Measurements from ENCODE around the gene TRAPPC3. TPM values are rescaled to one million over a fixed set of nuclear protein-coding genes. Genes with fewer than 3 reads are reported as not detected.
"Not testable (repeated sequence)": the region's sequence is repeated elsewhere in the genome, so short reads cannot be mapped to it uniquely, and the experiment has no call there.

TRAPPC3 gene
- polyA plus RNA-seq: 145 to 173 TPM (median 169 TPM) in 3 replicates
- 97.0 TPM for polyA plus RNA-seq (2011; ENCODE audit: low read depth)
- 145 and 218 TPM in 2 replicates for polyA plus RNA-seq (2011; cell fraction: cytosol; rRNA removed)
- 115 TPM in 2 replicates for polyA plus RNA-seq (2011; cell fraction: nucleus; rRNA removed)
- polyA plus RNA-seq (2012; ENCODE audit: low replicate concordance): 105 and 147 TPM in 2 replicates
- polyA minus RNA-seq: 18.6 to 56.0 TPM (median 55.2 TPM) in 3 replicates
- 210 TPM for polyA minus RNA-seq (2011; cell fraction: cytosol; rRNA and poly(A)+ RNA removed)
- 24.0 and 30.9 TPM in 2 replicates for polyA minus RNA-seq (2011; cell fraction: nucleus; rRNA and poly(A)+ RNA removed)

DNA sequence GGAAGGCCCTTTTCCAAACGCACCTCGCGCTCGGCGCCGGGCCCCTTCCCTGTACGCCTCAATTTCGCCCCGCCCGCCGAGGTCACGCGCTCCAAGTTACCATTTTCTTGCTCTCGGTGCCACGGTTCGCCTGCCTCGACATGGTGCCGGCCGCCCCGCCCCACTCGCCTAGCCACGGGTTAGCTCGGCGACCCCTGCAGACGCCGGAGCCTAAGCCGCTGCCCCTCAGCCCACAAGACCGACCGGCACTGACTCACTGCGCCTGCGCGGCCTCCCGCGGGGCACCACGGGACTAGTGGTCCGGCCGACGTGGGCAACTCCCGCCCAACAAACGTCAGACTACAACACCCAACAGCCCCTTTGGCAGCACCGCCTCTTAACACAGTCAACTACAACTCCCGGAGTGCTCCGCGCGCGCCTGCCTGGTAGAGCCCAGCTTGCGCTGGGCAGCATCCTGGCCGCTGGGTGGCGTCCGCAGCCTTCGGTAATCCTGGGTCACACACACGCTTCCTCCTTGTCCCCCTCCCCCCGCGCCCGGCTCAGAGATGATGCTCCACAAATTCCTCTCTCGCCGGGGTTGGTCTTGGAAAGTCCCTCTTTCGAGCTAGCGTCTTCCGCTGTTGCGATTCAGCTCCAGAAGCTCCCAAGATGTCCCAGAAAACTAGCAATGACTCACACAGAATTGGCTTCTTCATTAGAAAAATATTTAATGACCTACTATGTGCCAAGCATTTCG, at the start of gene TRAPPC3:
Gene TRAPPC3, minus strand, starts transcription at position 250 of the 736 bp plus-strand sequence. Its CDS starts 108 bp downstream, at position 142.
- peaks cover 7 to 8% of the 10 kb centered on the region in 2 experiments for H3K36me3 ChIP-seq (ENCODE audit: control insufficient read depth in 2 of 2, extremely low read depth in 1 of 2, insufficient read depth in 2 of 2, low read length in 2 of 2)
- peaks cover 39% of the 10 kb centered on the region for H3K79me2 ChIP-seq (ENCODE audit: control insufficient read depth, insufficient read depth, low read length)
- H4K20me1 ChIP-seq (ENCODE audit: control insufficient read depth, extremely low read depth, insufficient read depth, low read length): no peaks in the 10 kb centered on the region
- H3K4me1 ChIP-seq (ENCODE audit: control insufficient read depth, extremely low read depth, insufficient read depth, low read length): peaks cover 31% of the 10 kb centered on the region
- H3K27me3 ChIP-seq (ENCODE audit: control insufficient read depth, extremely low read depth, insufficient read depth, low read length): no peaks in the 10 kb centered on the region
- H3K4me3 ChIP-seq (ENCODE audit: control insufficient read depth in 2 of 3, extremely low read depth in 1 of 3, insufficient read depth in 2 of 3, low read depth in 1 of 3, low read length in 3 of 3): peak within 1 kb of the TSS; percentile 77 to 87 (median 85)
- peak within 1 kb of the TSS; percentile 98 for H3K9ac ChIP-seq (ENCODE audit: control insufficient read depth, extremely low read depth, insufficient read depth, low read length)
- no peaks in the 10 kb centered on the region for H3K9me3 ChIP-seq (ENCODE audit: control insufficient read depth, low read depth, low read length)
- DNase-seq (ENCODE audit: low read depth, low spot score) (peak; percentile 99), FAIRE-seq (peak; percentile 62)
- H2AFZ ChIP-seq (ENCODE audit: control insufficient read depth, low read length): peak within 1 kb of the TSS; percentile 68
- TF ChIP-seq EZH2 (IDR thresholded peaks at IDR 0.05; ENCODE audit: low read length): no peak
- TF ChIP-seq, protein P1, sequence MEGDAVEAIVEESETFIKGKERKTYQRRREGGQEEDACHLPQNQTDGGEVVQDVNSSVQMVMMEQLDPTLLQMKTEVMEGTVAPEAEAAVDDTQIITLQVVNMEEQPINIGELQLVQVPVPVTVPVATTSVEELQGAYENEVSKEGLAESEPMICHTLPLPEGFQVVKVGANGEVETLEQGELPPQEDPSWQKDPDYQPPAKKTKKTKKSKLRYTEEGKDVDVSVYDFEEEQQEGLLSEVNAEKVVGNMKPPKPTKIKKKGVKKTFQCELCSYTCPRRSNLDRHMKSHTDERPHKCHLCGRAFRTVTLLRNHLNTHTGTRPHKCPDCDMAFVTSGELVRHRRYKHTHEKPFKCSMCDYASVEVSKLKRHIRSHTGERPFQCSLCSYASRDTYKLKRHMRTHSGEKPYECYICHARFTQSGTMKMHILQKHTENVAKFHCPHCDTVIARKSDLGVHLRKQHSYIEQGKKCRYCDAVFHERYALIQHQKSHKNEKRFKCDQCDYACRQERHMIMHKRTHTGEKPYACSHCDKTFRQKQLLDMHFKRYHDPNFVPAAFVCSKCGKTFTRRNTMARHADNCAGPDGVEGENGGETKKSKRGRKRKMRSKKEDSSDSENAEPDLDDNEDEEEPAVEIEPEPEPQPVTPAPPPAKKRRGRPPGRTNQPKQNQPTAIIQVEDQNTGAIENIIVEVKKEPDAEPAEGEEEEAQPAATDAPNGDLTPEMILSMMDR (optimal IDR thresholded peaks at IDR 0.05 in 1 of 3, IDR thresholded peaks at IDR 0.05 in 1 of 3, conservative IDR thresholded peaks at IDR 0.05 in 1 of 3; ENCODE audit: extremely low read depth in 1 of 3, insufficient read depth in 2 of 3, low read length in 3 of 3): peak; percentile 95 to 99 (median 98)
- peak within 1 kb of the TSS; percentile 92 for H3K4me2 ChIP-seq (ENCODE audit: control insufficient read depth, extremely low read depth, insufficient read depth, low read depth, low read length)
- H3K27ac ChIP-seq (ENCODE audit: control insufficient read depth, insufficient read depth, low read length): peak within 1 kb of the TSS; percentile 99
- dilution Hi-C loops (cut with MboI; ENCODE audit: extremely low pct_ligation_motif_present, low sequenced_read_pairs): no loop called here
- H3K9me1 ChIP-seq (ENCODE audit: control insufficient read depth, extremely low read depth, insufficient read depth, low read length): no peaks in the 10 kb centered on the region

GRCh38 chr1:36198641-36199040, 49.4 kb upstream of the TRAPPC3 start:
- dilution Hi-C loops (cut with MboI; ENCODE audit: extremely low pct_ligation_motif_present, low sequenced_read_pairs): no loop called here
- no peaks in the 10 kb centered on the region for H3K27me3 ChIP-seq (ENCODE audit: control insufficient read depth, extremely low read depth, insufficient read depth, low read length)
- no peak overlapping the region for H3K9ac ChIP-seq (ENCODE audit: control insufficient read depth, extremely low read depth, insufficient read depth, low read length)
- H3K79me2 ChIP-seq (ENCODE audit: control insufficient read depth, insufficient read depth, low read length): no peaks in the 10 kb centered on the region
- H3K4me1 ChIP-seq (ENCODE audit: control insufficient read depth, extremely low read depth, insufficient read depth, low read length): peaks cover 17% of the 10 kb centered on the region
- DNase-seq (ENCODE audit: low read depth, low spot score) (no peak), FAIRE-seq (no peak)
- no peak for TF ChIP-seq EZH2 (IDR thresholded peaks at IDR 0.05; ENCODE audit: low read length)
- TF ChIP-seq, protein P1 (optimal IDR thresholded peaks at IDR 0.05 in 1 of 3, IDR thresholded peaks at IDR 0.05 in 1 of 3, conservative IDR thresholded peaks at IDR 0.05 in 1 of 3; ENCODE audit: extremely low read depth in 1 of 3, insufficient read depth in 2 of 3, low read length in 3 of 3): no peak
- H3K4me2 ChIP-seq (ENCODE audit: control insufficient read depth, extremely low read depth, insufficient read depth, low read depth, low read length): no peak overlapping the region
- H3K4me3 ChIP-seq (ENCODE audit: control insufficient read depth in 2 of 3, extremely low read depth in 1 of 3, insufficient read depth in 2 of 3, low read depth in 1 of 3, low read length in 3 of 3): no peak overlapping the region
- H2AFZ ChIP-seq (ENCODE audit: control insufficient read depth, low read length): no peak overlapping the region
- no peaks in the 10 kb centered on the region for H4K20me1 ChIP-seq (ENCODE audit: control insufficient read depth, extremely low read depth, insufficient read depth, low read length)
- H3K36me3 ChIP-seq (ENCODE audit: control insufficient read depth in 2 of 2, extremely low read depth in 1 of 2, insufficient read depth in 2 of 2, low read length in 2 of 2): no peaks in the 10 kb centered on the region
- H3K27ac ChIP-seq (ENCODE audit: control insufficient read depth, insufficient read depth, low read length): no peak overlapping the region
- no peaks in the 10 kb centered on the region for H3K9me3 ChIP-seq (ENCODE audit: control insufficient read depth, low read depth, low read length)
- H3K9me1 ChIP-seq (ENCODE audit: control insufficient read depth, extremely low read depth, insufficient read depth, low read length): no peaks in the 10 kb centered on the region

DNA sequence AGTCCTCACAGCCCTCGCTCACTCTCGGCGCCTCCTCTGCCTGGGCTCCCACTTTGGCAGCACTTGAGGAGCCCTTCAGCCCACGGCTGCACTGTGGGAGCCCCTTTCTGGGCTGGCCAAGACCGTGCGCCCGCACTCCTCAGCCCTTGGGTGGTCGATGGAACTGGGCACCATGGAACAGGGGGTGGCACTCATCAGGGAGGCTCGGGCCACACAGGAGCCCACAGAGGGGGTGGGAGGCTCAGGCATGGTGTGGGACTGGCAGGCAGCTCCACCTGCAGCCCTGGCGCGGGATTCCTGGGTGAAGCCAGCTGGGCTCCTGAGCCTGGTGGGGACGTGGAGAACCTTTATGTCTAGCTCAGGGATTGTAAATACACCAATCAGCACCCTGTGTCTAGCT, 47.5 kb upstream of the TRAPPC3 start:
- not testable (repeated sequence) for FAIRE-seq

More for the DNA sequence above, 47.5 kb upstream of the TRAPPC3 start:
- H3K9me3 ChIP-seq (ENCODE audit: control insufficient read depth, low read depth, low read length); H3K9ac ChIP-seq (ENCODE audit: control insufficient read depth, extremely low read depth, insufficient read depth, low read length); H4K20me1 ChIP-seq (ENCODE audit: control insufficient read depth, extremely low read depth, insufficient read depth, low read length); DNase-seq (ENCODE audit: low read depth, low spot score); H3K27ac ChIP-seq (ENCODE audit: control insufficient read depth, insufficient read depth, low read length); H3K36me3 ChIP-seq (ENCODE audit: control insufficient read depth in 2 of 2, extremely low read depth in 1 of 2, insufficient read depth in 2 of 2, low read length in 2 of 2); H3K27me3 ChIP-seq (ENCODE audit: control insufficient read depth, extremely low read depth, insufficient read depth, low read length); H3K79me2 ChIP-seq (ENCODE audit: control insufficient read depth, insufficient read depth, low read length); dilution Hi-C loops (cut with MboI; ENCODE audit: extremely low pct_ligation_motif_present, low sequenced_read_pairs); H3K4me3 ChIP-seq (ENCODE audit: control insufficient read depth in 2 of 3, extremely low read depth in 1 of 3, insufficient read depth in 2 of 3, low read depth in 1 of 3, low read length in 3 of 3); H2AFZ ChIP-seq (ENCODE audit: control insufficient read depth, low read length); H3K4me2 ChIP-seq (ENCODE audit: control insufficient read depth, extremely low read depth, insufficient read depth, low read depth, low read length); H3K9me1 ChIP-seq (ENCODE audit: control insufficient read depth, extremely low read depth, insufficient read depth, low read length): not testable (repeated sequence)
- H3K4me1 ChIP-seq (ENCODE audit: control insufficient read depth, extremely low read depth, insufficient read depth, low read length): peaks cover 17% of the 10 kb centered on the region

Data from keratinocyte (primary cell).